ENCODE data around the gene GGACT. TPM values are rescaled to one million over a fixed set of nuclear protein-coding genes. Genes with fewer than 3 reads are reported as not detected.
"Not testable (repeated sequence)": the region's sequence is repeated elsewhere in the genome, so short reads cannot be mapped to it uniquely, and the experiment has no call there.

Gene GGACT
- total and polyA plus RNA-seq, 2 experiments from 2014 or later = 0.70 to 5.6 TPM

GRCh38 chr13:100619940-100620339 is 31.4 kb upstream of the GGACT start:
- Histone ChIP-seq H3K4me1 (ENCODE audit: insufficient read depth) (no peaks in the 10 kb centered on the region), H3K27me3 (no peaks in the 10 kb centered on the region), H2AFZ (no peak overlapping the region), H3K9me3 (ENCODE audit: low read depth) (no peaks in the 10 kb centered on the region), H3K4me2 (no peak overlapping the region), H3K4me3 (no peak overlapping the region), H3K9me2 (replicated peaks; ENCODE audit: insufficient read depth) (no peaks in the 10 kb centered on the region), H3K27ac (no peak overlapping the region), H3K79me2 (no peaks in the 10 kb centered on the region), H4K20me1 (ENCODE audit: insufficient read depth, poor library complexity, severe bottlenecking) (no peaks in the 10 kb centered on the region), H3K36me3 (replicated peaks; ENCODE audit: insufficient read depth, low read depth) (no peaks in the 10 kb centered on the region)
- no peak for DNase-seq (ENCODE audit: low spot score)
- WGBS (ENCODE audit: low lambda C conversion rate, missing lambda C conversion rate) = 93% methylated on average over 2 of the region's 2 CpGs
- TF ChIP-seq EZH2phosphoT487 (IDR thresholded peaks at IDR 0.05; ENCODE audit: low read depth, severe bottlenecking, unreplicated experiment) = no peak
- TF ChIP-seq CTCF (IDR thresholded peaks at IDR 0.05; ENCODE audit: poor library complexity) = no peak
- TF ChIP-seq EZH2 (IDR thresholded peaks at IDR 0.05; ENCODE audit: borderline replicate concordance) = no peak

DNA sequence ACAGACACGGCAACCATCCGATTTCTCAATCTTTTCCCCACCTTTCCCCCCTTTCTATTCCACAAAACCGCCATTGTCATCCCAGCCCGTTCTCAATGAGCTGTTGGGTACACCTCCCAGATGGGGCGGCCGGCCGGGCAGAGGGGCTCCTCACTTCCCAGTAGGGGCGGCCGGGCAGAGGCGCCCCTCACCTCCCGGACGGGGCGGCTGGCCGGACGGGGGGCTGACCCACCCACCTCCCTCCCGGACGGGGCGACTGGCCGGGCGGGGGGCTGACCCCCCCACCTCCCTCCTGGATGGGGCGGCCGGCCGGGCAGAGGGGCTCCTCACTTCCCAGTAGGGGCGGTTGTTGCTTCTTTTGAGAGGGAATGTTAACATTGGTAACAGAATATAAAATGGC is 30.3 kb upstream of the GGACT start:
- not testable (repeated sequence) for H3K36me3 ChIP-seq (replicated peaks; ENCODE audit: insufficient read depth, low read depth); H4K20me1 ChIP-seq (ENCODE audit: insufficient read depth, poor library complexity, severe bottlenecking); H3K4me3 ChIP-seq; H3K79me2 ChIP-seq; H3K27ac ChIP-seq; DNase-seq (ENCODE audit: low spot score); H3K27me3 ChIP-seq; H3K9me3 ChIP-seq (ENCODE audit: low read depth); H3K9me2 ChIP-seq (replicated peaks; ENCODE audit: insufficient read depth); H2AFZ ChIP-seq; H3K4me1 ChIP-seq (ENCODE audit: insufficient read depth); H3K4me2 ChIP-seq
- WGBS (ENCODE audit: low lambda C conversion rate, missing lambda C conversion rate) = 100% methylated on average over 1 of the region's 24 CpGs

DNA sequence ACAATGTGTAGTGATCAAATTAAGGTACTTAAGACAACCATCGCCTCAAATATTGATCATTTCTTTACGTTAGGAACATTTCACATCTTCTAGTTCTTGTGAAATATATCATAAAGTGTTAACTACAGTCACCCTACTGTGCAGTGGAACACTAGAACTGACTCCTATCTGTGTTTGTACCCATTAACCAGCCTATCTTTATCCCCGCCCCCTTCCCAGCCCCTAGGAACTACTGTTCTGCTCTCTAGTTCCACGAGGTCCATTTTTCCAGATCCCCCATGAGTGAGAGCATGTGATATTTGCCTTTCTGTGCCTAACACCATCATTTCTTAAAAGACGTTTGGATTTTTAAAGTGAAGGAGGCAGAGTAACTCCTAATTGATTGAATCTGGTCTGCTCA is 24.4 kb upstream of the GGACT start:
- WGBS (ENCODE audit: low lambda C conversion rate, missing lambda C conversion rate) = 85% methylated on average over 5 of the region's 5 CpGs
- Histone ChIP-seq H2AFZ (no peak overlapping the region), H3K27ac (no peak overlapping the region), H3K9me2 (replicated peaks; ENCODE audit: insufficient read depth) (no peaks in the 10 kb centered on the region), H4K20me1 (ENCODE audit: insufficient read depth, poor library complexity, severe bottlenecking) (no peaks in the 10 kb centered on the region), H3K4me3 (no peak overlapping the region), H3K36me3 (replicated peaks; ENCODE audit: insufficient read depth, low read depth) (no peaks in the 10 kb centered on the region), H3K27me3 (no peaks in the 10 kb centered on the region), H3K4me2 (no peak overlapping the region), H3K4me1 (ENCODE audit: insufficient read depth) (no peaks in the 10 kb centered on the region), H3K79me2 (no peaks in the 10 kb centered on the region), H3K9me3 (ENCODE audit: low read depth) (no peaks in the 10 kb centered on the region)
- TF ChIP-seq EZH2phosphoT487 (IDR thresholded peaks at IDR 0.05; ENCODE audit: low read depth, severe bottlenecking, unreplicated experiment) = no peak
- no peak for TF ChIP-seq EZH2 (IDR thresholded peaks at IDR 0.05; ENCODE audit: borderline replicate concordance)
- no peak for TF ChIP-seq CTCF (IDR thresholded peaks at IDR 0.05; ENCODE audit: poor library complexity)
- DNase-seq (ENCODE audit: low spot score) = no peak

DNA sequence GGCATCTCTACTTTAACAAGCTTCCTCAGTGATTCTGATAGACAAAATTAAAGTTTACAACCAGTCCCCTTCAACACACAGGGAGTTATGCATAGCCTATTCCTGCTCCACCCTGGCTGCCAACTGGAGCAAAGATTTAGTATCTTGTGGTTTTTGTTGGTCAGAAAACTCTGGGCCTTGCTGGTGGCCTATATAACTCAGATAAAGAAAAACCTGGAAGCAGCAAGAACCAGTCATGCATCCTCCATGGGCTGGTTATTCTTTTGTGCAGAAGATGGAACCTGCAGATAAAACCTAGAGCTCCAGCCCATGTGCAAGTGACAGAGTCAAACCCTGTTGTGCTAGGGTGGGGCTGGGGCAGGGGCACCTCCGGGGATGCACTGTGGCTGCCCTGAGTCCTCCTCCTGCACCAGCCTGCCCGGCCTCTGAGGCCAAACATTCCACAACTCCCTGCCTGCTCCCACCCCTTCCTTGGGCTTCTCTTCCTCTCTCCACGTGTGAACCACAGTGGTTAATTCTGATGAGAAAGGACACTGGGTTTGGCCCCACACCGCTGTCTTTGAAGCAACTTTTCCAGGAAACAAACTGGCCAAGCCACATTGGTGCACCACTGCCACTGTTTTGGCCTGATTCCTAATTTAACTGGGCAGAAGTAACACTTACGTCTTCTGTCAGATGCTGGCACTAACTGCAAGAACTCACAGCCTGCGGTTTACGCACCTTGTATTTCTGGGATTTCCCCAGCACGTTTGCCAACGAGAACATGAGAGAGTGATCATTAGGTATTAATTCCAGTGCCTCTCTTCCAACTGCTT is 23.3 kb upstream of the GGACT start:
- Histone ChIP-seq H3K4me3 (no peak overlapping the region), H3K27me3 (no peaks in the 10 kb centered on the region), H2AFZ (no peak overlapping the region), H3K4me1 (ENCODE audit: insufficient read depth) (no peaks in the 10 kb centered on the region), H4K20me1 (ENCODE audit: insufficient read depth, poor library complexity, severe bottlenecking) (no peaks in the 10 kb centered on the region), H3K36me3 (replicated peaks; ENCODE audit: insufficient read depth, low read depth) (no peaks in the 10 kb centered on the region), H3K27ac (no peak overlapping the region), H3K4me2 (no peak overlapping the region), H3K9me3 (ENCODE audit: low read depth) (no peaks in the 10 kb centered on the region), H3K9me2 (replicated peaks; ENCODE audit: insufficient read depth) (no peaks in the 10 kb centered on the region), H3K79me2 (no peaks in the 10 kb centered on the region)
- TF ChIP-seq EZH2phosphoT487 (IDR thresholded peaks at IDR 0.05; ENCODE audit: low read depth, severe bottlenecking, unreplicated experiment) (no peak), CTCF (IDR thresholded peaks at IDR 0.05; ENCODE audit: poor library complexity) (no peak)
- WGBS (ENCODE audit: low lambda C conversion rate, missing lambda C conversion rate) = 89% methylated on average over 9 of the region's 9 CpGs
- DNase-seq (ENCODE audit: low spot score) = no peak

Data from hepatocyte (in vitro differentiated cells).